Astrocyte (in vitro differentiated cells and primary cell): ENCODE measurements around the gene FMN2.

ENCODE experiments used
- CTCF ChIP-seq: IDR thresholded peaks from 2 replicates; pipeline ENCODE4 v1.5.1; 2011; ENCODE audit warnings: low read depth, mild to moderate bottlenecking, inconsistent platforms, low read length, moderate library complexity; ENCODE audit not compliant: insufficient read depth
- EZH2 ChIP-seq: IDR thresholded peaks from 2 replicates; pipeline ENCODE4 v1.6.1; 2012; ENCODE audit warnings: mild to moderate bottlenecking, low read length, inconsistent platforms; ENCODE audit not compliant: insufficient read depth

GRCh38 chr1:240099748-240100147 lies 8.1 kb downstream of the FMN2 start:
- no peak for TF ChIP-seq CTCF
- TF ChIP-seq EZH2, result no peak
